Stimulated activated CD4-positive, alpha-beta T cell treated with anti-CD3 and anti-CD28 coated beads, TNF-alpha, amount 100 ng/mL, for 48 hours (primary cell): ENCODE results near the gene WDR6.

Experiments used
- DNase-seq, 3 donors: peaks; one replicate each; pipeline ENCODE4 v3.0.0-alpha.2; 2020; ENCODE audit warnings: low read depth in 3 of 3

Gene WDR6

DNA sequence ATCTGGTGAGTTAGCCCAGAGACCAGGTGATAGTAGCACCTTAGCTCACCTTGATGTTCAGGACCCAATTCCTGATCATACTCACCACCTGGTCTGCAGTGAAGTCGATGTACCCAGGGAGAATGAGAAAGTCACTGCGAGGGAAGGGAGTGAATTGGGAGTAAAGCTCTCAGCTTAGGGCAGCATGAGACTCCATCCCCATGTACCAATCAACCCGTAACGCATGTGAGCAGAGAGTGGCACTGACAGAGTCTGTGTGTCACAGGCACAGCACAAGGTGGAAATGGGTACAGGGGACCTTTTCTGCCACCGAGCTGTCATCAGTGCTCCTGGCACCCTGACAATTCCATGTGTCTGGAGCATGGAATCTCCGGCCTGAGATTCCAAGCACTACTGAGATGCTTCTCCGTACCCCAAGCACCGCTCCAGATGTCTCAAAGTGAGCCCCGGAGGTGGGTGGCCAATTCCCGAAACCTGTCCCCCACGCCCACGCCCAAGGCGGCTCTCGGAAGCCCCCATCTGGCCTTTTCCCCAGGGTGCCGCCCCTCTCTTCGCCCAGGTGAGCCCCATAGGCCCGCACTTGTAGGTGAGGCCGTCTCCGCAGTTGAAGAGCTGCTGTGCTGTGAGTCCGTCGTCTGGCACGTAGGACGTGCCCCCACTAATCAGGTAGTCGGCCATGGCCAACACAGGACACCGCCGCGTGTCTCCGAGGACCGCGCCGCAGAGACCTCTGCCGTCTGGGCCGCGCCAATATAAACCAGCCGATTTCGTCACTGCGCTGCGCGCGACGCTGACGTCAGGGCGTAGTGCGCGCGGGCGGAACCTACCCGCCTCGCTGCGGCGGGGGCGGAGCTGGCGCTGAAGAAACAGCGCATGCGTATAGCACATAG is 21.7 kb downstream of the WDR6 start, which contains the start of gene IMPDH2:
IMPDH2 (minus strand) TSS at position 726 of the 890 bp plus-strand sequence; CDS start at position 678, 48 bp downstream.
- DNase-seq: peak; percentile 86 to 92 (median 91)

DNA sequence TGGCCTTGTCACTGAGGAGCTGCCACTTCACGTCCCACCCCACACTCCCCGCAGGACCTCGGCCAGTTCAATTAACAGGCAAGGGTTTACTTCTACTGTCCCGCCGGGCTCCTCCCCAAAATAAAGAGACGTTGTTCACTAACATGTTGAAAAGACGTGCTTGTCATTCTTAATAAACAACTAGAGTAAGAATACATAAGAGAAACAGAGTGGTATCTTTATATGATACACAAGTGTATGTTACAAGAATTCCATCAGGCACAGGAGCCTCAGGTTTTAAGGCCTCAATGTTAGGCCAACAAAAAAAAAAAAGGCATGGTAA is 22.3 kb downstream of the WDR6 start:
- DNase-seq: no peak

DNA sequence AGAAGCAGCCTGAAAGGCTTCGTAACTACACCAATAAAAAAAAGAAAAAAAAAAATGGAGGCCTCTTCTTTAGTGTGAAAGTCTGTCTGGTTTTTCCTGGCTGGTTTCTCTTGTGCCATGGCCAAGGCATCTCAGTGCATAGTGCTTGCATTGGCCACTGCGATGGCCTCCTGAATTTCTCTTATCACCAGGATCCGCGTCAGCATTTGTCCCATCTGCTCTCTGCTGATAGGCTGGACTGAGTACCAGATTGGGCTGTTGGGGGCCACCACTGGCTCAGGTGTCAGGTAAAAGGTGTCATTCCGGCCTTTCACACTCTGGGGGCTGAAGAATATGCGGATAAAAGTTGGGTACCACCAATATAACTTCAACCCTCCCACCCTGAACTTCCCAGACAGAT is 23.1 kb downstream of the WDR6 start:
- no peak for DNase-seq

DNA sequence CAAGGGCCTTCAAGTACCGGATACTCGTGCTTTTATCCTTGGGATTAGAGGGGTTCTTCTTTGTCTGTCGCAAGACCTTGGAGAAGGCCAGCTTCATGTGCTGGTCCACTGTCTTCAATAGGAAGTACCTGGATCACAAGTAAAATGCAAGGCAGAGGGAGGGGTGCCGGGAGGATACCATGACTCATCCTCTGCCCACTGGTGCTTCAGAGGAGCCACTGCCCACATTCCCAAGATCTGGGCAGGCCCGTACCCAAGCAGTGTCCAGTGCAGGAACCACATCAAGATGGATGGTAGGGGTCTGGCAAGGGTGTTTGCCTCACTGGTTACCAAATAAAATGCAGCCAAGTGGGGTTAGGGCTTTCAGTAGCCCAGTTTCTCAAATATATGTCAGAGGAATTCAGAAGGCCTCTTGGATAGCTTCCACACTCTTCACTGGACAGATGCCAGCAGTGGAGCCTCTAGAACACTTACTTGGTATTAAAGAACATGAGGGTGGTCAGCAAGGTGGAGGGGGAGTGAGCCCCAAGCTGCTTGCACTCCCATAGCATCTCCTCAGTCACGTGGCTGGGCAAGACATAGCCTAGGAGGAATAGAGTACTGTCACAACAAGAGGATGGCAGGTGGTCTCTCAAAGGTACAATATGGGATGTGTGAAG is 25.6 kb downstream of the WDR6 start:
- no peak for DNase-seq

DNA sequence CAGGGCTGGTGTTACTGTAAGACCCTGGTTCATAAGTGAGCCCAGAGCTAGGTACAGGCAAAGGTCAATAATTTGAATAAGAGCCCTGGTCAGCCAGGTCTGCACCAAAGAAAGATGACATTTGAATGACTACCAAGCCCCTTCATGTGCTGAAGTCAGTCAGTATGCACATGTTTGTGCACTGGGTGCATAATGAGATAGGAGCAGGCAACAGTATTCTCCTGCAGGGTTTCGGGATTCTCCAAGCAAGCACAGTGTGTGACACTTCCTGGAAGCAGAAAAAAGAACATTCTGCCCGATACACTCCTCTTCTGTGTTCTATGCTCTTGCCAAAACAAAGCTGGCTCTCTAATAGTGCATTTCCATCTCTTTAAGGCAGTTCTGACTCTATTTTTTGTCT is 27.5 kb downstream of the WDR6 start:
- DNase-seq: no peak

DNA sequence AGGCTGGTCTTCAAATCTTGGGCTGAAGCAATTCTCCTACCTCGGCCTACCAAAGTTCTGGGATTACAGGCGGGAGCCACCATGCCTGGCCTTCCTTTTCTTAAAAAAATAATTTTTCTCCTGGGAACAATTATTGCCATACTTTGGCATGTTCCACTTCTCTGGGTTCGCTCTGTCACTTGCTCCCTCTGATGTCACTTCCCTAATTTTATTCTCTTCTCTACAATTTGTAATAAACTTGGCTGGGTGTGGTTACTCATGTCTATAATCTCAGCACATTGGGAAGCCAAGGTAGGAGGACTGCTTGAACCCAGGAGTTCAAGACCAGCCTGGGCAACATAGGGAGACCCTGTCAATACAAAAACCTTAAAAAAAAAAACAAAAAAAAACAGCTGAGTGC is 28.1 kb downstream of the WDR6 start:
- no peak for DNase-seq

DNA sequence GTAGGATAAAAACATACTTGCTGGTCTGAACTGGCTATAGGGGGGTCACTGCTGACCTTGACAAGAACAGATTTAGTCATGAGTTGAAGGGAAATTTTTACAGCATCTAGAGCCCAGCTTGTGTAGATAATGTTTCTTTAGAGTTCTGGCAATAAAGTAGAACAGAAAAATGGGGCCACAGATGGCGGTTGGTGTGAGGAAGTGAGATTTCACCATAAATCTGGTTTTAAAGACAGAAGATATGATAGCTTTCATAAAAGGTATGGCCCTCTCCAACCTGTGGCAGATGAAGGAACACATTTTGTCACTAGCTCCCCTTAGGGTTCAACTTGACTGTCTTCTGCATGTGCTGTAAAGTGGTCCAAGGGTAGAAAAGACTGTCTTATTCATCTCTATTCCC is 46.4 kb downstream of the WDR6 start:
- DNase-seq: no peak

DNA sequence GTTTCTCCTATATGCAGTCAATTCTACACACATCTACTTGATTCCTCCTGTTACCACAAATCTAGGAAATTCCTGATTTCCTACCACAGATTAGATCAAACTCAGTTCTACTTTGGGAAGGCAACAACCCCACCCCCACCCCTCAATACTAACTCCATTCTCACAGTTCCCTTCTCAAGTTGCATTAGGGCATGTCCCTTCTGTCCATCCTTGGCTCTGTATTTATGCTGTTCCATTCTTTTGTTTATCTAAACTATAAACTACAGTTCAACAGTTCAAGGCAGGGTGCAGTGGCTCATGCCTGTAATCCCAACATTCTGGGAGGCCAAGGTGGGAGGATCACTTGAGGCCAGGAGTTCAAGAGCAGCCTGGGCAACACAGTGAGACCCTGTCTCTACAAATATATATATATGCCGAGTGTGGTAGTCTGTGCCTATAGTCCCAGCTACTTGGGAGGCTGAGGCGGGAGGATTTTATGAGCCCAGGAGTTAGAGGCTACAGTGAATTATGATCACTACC is 47.2 kb downstream of the WDR6 start:
- DNase-seq: no peak

DNA sequence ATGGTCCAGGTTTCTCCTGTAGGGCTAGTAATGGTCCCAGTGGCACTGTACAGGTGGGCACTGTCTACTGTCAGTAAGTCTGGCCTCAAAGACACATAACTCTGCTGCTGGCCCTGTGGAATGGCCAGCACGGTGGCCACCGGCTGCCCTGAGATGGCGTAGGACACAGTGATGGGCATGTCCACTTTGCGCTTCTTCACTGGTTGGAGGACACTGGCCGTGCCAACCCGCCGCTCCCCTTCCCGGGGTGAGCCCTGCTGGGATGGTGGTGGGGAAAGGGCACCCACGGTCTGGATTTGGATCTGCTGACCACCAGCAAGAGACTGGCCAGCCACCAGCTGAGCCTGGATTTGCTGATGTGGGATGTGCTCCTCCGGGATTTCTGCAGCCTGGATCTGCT is 50.1 kb downstream of the WDR6 start:
- DNase-seq: no peak

DNA sequence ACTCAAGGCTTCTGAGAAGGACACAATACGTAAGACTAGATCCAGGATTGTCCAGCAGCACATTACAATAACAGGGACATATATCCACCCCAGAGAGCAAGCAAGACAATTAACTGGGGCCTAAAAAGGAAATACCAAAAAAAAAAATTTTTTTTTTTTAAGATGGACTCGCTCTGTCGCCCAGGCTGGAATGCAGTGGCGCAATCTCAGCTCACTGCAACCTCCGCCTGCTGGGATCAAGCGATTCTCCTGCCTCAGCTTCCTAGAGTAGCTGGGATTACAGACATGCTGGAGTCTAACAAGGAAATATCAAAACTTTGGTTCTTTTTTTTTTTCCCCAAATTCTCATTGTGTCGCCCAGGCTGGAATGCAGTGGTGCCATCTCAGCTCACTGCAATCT is 50.8 kb downstream of the WDR6 start:
- DNase-seq: no peak
